Forelimb muscle (tissue), 1 donor: Measurements from ENCODE around the gene NOL4L. TPM values are rescaled to one million over a fixed set of nuclear protein-coding genes. Genes with fewer than 3 reads are reported as not detected.

Source experiments
- DNase-seq: peaks from one replicate; pipeline ENCODE4 v3.0.0-alpha.2; 2013; ENCODE audit warnings: low read depth
- polyA plus RNA-seq: library from polyadenylated mRNA; unstranded; fragments of 120-200 nt; gene quantifications from one replicate; pipeline ENCODE4 v1.2.1, GENCODE V29; 2013; ENCODE audit not compliant: insufficient read length

The NOL4L gene
- polyA plus RNA-seq, 1 donor: 14.8 TPM

DNA sequence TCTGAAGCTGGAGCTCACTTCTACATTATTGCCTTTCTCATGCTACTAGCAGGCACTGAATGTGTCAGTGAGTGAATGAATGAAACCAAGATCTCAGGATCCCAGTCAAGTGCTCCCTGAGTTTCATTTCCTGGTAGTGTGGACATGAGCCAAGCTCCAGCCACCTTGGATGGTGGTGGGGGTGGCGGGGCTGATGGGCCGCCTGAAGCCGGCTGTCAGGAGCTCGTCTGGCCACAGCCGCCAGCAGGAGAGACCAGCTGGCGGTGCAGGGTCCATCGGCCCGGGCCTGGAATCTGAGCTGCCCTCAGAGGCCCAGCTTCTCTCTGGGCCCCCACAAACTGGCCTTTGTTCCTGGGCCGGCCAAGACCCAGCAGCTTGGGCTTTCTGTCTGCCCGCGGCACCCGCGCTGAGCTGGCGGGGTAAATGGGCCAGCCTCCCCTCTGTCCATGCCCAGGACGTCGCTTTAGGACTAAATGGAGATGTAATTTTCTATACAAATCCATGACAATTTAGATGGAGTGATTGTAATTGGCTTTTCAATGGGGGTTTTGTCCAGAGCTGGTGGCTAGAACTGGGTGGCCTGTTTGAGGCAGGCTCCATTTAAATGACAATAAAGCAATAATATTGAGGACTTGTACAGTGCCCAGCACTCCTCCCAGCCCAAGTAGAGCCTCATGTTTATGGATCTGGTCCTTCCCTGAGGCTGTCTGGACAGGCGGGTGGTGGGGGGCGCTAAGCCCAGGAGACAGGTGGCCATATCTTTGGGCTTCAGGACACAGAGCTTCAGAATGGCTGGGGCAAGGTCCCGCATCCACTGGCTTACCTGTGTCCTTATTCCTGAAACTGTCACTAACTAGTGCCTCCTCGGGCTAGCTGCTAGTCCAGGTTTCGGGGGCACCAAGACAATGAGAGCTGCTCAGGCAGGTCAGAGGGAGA lies 43.5 kb downstream of the NOL4L start:
- DNase-seq: no peak

DNA sequence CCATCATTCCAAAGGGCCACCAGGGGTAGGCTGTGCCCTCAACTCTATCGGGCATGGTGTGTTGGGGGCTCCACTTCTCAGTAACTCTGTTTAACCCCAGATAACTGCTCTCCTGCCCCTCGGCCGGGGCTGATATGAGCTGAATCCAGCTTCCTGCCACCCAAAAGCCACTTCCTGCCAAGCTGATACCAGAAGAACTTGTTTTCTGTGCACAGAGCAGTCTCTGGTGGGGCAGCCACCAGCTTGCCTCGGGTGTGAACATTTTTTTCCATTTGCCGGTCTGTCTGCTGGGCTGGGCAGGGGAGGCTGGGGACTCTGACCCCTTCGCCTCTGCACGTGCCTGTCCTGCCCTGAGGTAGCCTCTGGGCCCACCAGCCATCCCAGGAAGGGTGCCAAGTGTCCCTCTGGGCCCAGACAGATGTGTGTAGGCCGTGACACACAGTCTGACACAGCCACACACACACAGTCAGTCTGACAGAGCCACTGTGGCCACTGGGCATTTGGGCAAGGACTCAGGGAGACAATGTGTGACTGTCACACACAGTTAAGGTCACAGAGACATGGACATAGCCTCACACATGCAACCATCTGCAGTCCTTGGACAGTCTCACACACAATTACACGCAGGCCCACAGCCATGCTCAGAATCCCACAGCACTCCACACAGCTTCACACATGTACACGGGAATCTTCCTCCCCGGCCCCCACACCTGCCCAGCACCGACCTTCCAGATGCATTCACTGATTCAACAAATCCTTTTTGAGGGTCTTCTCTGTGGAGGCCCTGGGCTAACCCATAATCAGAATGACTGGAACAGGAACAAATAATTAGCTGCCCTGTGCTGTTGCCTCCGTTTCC lies 45.1 kb downstream of the NOL4L start:
- DNase-seq: no peak

- DNase-seq: no peak
Measured at GRCh38 chr20:32539026-32539816, 45.9 kb downstream of the NOL4L start.

DNA sequence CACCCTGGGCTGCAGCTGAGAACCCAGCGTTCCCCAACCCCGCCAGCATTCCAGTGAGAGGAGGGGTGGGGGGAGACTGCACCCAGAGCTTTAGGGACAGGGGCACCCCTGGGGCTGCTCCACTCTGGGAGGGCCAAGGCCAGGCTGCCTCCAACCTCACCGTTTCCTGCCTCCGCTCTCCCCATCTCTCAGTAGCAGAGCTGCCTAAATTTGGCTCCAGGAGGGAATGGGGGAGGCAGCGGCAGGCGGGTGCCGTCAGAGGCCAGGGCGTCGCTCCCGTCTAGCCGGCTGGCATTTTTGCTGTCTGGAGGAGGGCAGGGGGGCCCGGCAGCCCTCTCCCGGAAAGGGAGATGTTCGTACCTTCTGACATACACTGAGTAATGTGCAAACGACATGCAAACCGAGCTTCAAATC lies 46.6 kb downstream of the NOL4L start:
- no peak for DNase-seq

DNA sequence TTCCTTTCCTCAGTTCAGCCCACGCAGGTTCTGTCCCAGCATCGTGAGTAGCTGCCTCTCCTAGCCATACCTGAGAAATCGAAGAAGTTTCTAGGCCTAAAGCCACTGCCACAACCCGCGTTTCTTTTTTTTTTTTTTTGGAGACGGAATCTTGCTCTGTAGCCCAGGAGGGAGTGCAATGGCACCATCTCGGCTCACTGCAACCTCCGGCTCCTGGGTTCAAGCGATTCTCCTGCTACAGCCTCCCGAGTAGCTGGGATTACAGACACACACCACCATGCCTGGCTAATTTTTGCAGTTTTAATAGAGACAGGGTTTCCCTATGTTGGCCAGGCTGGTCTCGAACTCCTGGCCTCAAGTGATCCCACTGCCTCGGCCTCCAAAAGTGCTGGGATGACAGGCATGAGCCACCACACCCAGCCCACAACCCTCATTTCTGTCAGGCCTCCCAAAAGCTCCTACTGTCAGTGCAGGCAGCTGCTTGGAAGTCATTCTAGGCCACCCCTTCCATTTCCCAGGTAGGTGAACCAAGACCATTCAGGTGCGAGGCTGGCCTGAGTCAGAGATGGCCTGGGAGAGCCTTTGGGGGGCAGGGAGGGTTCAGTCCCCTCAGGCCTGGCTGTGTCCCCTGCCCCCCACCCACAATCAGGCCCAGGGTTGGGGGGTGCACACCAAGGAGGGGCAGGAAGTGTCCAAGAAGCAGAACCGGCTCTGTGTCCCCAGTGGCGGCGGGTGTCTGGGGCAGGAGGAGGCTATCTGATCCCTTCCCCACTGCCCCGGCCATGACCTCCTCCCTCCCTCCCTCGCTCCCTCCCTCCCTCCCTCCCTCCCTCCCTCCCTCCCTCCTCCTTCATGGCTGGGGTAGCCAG lies 47.2 kb downstream of the NOL4L start:
- no peak for DNase-seq

DNA sequence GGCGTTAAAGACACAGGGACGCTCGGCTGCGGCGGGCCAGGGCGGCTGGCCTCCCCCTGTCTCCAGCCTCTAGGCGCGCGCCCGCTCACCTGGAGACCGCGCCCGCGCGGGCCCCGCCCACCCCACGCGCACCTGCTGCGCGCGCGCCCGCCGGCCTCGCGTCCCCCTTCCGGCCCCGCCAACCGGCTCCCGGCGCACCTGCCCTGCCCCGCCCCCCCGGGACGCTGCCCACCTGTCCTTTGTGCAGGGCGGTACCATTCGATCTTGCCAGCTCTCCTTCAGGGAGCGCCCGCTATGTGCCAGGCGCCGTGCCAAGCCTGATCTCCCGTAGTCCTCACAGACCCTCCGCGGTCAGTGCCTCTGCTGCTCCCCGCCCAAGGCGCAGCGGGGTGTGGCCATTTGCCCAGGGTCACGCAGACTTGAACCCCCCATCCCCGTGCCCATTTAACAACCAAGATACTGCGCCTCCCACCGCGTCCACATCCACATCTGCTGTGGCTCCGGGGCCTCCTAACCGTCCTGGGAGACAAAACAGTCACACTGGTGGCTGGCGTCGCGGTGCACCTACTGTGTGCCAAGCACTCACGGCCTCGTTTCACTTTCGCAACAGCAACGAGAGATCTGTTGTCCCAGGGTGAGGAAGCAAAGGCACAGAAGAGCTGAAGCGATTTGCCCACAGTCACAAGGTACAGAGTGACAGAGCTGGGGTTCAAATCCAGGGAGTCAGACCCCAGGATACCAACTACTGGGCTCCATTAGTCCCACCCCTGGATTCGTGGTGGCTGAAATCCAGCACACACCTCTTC lies 48.1 kb downstream of the NOL4L start:
- no peak for DNase-seq

- DNase-seq: no peak
Measured at GRCh38 chr20:32535953-32536823, 48.9 kb downstream of the NOL4L start.

DNA sequence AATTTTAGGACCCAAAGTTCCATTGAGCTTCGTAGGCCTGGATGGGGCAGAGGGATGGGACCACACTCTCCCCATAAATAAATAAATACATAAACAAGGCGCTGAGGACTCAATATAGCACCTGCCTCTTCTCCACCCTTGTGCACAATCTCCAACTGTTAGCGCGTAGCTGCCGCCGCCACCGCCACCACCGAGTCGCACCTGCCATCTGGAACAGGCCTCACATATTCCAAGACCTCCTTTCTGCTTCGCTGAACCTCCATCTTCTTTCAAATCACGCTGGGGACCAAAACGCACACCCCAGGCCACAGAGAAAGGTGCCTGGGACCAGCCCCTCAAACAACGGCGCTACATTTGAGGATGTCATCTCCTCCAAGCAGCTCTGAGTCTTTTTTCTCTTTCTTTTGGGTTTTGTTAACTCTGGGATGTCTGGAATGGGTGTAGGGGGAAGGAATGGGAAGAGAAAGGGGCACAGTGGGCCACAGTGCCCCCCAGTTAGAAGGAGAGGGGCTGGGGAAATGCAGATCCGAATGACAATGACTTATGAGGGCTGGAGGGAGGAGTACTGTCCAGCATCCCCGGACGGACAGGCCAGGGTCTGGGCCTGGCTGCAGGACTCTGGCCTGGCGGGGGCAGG lies 49.7 kb downstream of the NOL4L start:
- no peak for DNase-seq

DNA sequence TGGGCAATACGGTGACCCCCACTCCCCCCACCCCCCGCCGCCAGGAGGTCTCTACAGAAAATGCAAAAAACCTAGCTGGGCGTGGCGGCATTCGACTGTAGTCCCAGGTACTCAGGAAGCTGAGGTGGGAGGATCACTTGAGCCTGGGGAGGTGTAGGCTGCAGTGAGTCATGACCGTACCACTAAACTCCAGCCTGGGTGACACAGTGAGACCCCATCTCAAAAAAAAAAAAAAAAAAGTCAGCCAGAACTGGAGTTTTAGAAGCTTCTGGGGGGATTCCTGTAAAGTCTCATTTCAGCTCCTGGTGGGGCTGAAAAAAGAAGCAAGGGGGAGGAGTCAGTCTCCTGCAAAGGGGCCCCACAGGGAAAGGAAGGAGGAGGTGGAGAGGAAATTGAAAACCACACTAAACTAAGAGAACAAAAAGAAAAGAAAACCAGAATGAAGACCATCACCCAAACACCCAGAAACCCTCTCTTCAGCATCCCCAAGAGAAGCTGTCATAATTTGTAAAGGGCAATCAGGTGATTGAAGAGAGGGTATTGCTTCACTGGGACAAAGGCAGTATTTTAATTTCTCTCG lies 50.4 kb downstream of the NOL4L start:
- DNase-seq: no peak

DNA sequence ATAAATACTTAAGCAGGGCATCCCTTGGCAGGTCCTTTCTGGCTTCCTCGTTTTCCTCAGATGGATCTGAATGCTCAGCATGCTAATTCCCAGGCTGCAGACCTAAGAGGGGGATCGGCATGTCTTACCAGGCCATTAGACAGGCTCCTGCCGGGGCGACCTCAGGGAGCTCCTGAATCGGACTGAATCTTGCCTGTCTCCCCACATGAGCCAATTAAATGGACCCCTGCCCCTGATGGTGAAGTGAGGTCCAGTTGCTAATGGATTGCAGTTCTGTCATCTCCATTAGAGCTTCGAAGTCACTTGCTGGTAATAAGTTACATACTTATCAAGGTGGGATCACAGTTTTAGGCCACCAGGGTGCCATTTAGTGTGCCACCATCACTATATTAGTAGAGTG lies 51.4 kb downstream of the NOL4L start:
- no peak for DNase-seq

- no peak for DNase-seq
Measured at GRCh38 chr20:32532246-32532645, 52.9 kb downstream of the NOL4L start.

GRCh38 chr20:32528905-32529670 lies 56.0 kb downstream of the NOL4L start:
- DNase-seq: no peak

- no peak for DNase-seq
Measured at GRCh38 chr20:32528171-32528891, 56.8 kb downstream of the NOL4L start.

GRCh38 chr20:32527447-32528055 lies 57.6 kb downstream of the NOL4L start:
- DNase-seq: no peak

DNA sequence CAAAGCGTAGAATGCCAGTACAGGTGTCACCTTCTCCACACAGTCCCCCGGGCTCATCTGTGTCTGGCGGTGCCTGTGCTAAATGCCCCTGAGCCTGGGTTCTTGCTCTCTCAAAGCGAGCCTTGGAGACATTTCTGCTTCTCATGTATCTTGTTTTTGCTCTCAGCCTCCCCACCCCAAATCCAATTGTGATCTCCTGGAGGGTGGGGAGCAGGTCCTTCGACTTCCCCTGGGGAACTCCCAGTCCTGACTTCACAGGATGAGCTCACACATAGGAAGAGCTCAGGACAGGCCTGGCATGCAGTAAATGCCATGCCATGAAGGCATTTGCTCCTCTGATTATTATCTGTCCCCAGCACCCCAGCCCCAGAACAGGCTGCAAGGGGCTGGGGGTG lies 58.1 kb downstream of the NOL4L start:
- DNase-seq: no peak

DNA sequence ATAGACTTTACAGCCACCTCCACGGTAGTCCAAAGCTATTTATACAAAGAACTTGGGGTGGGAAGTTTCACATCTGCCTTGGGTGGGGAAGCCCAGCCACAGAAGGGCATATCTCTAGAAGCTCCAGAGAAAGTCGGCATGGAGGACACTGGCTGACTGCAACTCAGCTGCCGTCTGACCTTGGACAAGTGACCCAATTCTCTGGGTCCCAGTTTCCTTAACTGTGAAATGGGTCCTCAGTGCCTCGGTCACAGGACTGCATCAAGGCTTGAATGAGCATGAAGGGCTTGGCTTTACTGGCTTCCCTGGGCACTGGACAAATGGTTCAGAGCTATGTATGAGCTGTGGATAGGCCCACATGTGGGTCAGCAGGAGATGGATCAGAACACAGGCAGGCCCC lies 58.6 kb downstream of the NOL4L start:
- DNase-seq: no peak
